Vagina (tissue), 2 donors: ENCODE data around the gene BICD2. TPM values are rescaled to one million over a fixed set of nuclear protein-coding genes. Genes with fewer than 3 reads are reported as not detected.

ENCODE experiments used
- DNase-seq, 2 donors: peaks; one replicate each; pipeline ENCODE4 v3.0.0-alpha.2; 2017; ENCODE audit errors: extremely low spot score in 2 of 2
- H3K27ac ChIP-seq: fragments of 200-600 bp; sonication (generic); one replicate; pipeline ENCODE4 v1.5.1; 2019
- H3K27me3 ChIP-seq: fragments of 200-600 bp; sonication (generic); one replicate; pipeline ENCODE4 v1.5.1; 2019
- H3K36me3 ChIP-seq, 2 donors: fragments of 200-600 bp; sonication (generic); one replicate each; pipeline ENCODE4 v1.5.1; 2017 to 2019
- H3K4me1 ChIP-seq: fragments of 200-600 bp; sonication (generic); one replicate; pipeline ENCODE4 v1.5.1; 2019
- H3K4me3 ChIP-seq, 2 donors: fragments of 200-600 bp; sonication (generic); 1 replicate in 1 of 2; 2 replicates in 1 of 2; pipeline ENCODE4 v1.5.1; 2016 to 2019
- H3K9me3 ChIP-seq: fragments of 200-600 bp; sonication (generic); one replicate; pipeline ENCODE4 v1.5.1; 2019
- CTCF ChIP-seq, 3 experiments: fragments of 450-650 bp in 2 of 3; fragments of 200-600 bp in 1 of 3; sonication (generic) in 1 of 3; IDR thresholded peaks; one replicate each; pipeline ENCODE4 v1.5.1; 2017 to 2019; ENCODE audit warnings: antibody characterized with exemption in 3 of 3, mild to moderate bottlenecking in 2 of 3, moderate library complexity in 2 of 3
- POLR2A ChIP-seq, 2 donors: fragments of 450-650 bp; IDR thresholded peaks; one replicate each; pipeline ENCODE4 v1.6.1; 2017; ENCODE audit warnings: antibody characterized with exemption in 2 of 2, mild to moderate bottlenecking in 2 of 2, moderate library complexity in 2 of 2
- POLR2AphosphoS5 ChIP-seq, 2 donors: sonication (generic); formaldehyde crosslinking; IDR thresholded peaks; one replicate each; pipeline ENCODE4 v1.9.0; 2017; ENCODE audit warnings: antibody characterized with exemption in 2 of 2, mild to moderate bottlenecking in 2 of 2, low read depth in 1 of 2; ENCODE audit not compliant: insufficient read depth in 1 of 2
- intact Hi-C: fragments of 100-400 bp; cut with DNase I; formaldehyde crosslinking; loops from one replicate; pipeline ENCODE4 v1.15.1; 2023
- total RNA-seq: library from RNA; depleted of rRNA; stranded (reverse); fragments of >200 nt; gene quantifications from one replicate; pipeline ENCODE4 v1.2.3, GENCODE V29; 2016

BICD2 gene
- total RNA-seq, 1 donor from 2014 or later = 82.7 TPM

- no peak overlapping the region for H3K27ac ChIP-seq
- no peaks in the 10 kb centered on the region for H3K36me3 ChIP-seq
- H3K4me1 ChIP-seq = no peaks in the 10 kb centered on the region
- DNase-seq = no peak
- H3K27me3 ChIP-seq = no peaks in the 10 kb centered on the region
- no peaks in the 10 kb centered on the region for H3K9me3 ChIP-seq
- no peak overlapping the region for H3K4me3 ChIP-seq
- TF ChIP-seq POLR2A (IDR thresholded peaks at IDR 0.05) = no peak
- no peak for TF ChIP-seq CTCF (IDR thresholded peaks at IDR 0.05)
- intact Hi-C loops = no loop called here
Measured at GRCh38 chr9:92794426-92794825, 29.8 kb upstream of the BICD2 start.

- DNase-seq = no peak
- no peaks in the 10 kb centered on the region for H3K27me3 ChIP-seq
- TF ChIP-seq POLR2AphosphoS5 (IDR thresholded peaks at IDR 0.05; ENCODE audit: insufficient read depth in 1 of 2, low read depth in 1 of 2) = peak in 1 of 2 donors; percentile 40
- peak; percentile 82 to 86 (median 85) for TF ChIP-seq CTCF (IDR thresholded peaks at IDR 0.05)
- no peak for TF ChIP-seq POLR2A (IDR thresholded peaks at IDR 0.05)
- H3K4me1 ChIP-seq = no peaks in the 10 kb centered on the region
- H3K9me3 ChIP-seq = no peaks in the 10 kb centered on the region
- intact Hi-C loops = loop anchor here (2.0 kb wide), 1 partner anchor 72 kb away; no protein-coding TSS in a partner anchor
- H3K36me3 ChIP-seq = no peaks in the 10 kb centered on the region
- H3K27ac ChIP-seq = no peak overlapping the region
- no peak overlapping the region for H3K4me3 ChIP-seq
Measured at GRCh38 chr9:92790542-92791527, 26.2 kb upstream of the BICD2 start.

GRCh38 chr9:92786298-92786697 lies 21.7 kb upstream of the BICD2 start:
- no peak for TF ChIP-seq POLR2AphosphoS5 (IDR thresholded peaks at IDR 0.05; ENCODE audit: insufficient read depth in 1 of 2, low read depth in 1 of 2)
- TF ChIP-seq CTCF (IDR thresholded peaks at IDR 0.05) = no peak
- no peak for TF ChIP-seq POLR2A (IDR thresholded peaks at IDR 0.05)
- Histone ChIP-seq H3K9me3 (no peaks in the 10 kb centered on the region), H3K36me3 (no peaks in the 10 kb centered on the region), H3K4me3 (no peak overlapping the region), H3K27ac (no peak overlapping the region), H3K4me1 (peaks cover 7% of the 10 kb centered on the region), H3K27me3 (no peaks in the 10 kb centered on the region)
- DNase-seq = no peak
- intact Hi-C loops = no loop called here

- Histone ChIP-seq H3K9me3 (no peaks in the 10 kb centered on the region), H3K27me3 (no peaks in the 10 kb centered on the region), H3K4me3 (no peak overlapping the region), H3K36me3 (no peaks in the 10 kb centered on the region), H3K27ac (peak overlapping the region; percentile 47), H3K4me1 (peaks cover 7% of the 10 kb centered on the region)
- TF ChIP-seq POLR2AphosphoS5 (IDR thresholded peaks at IDR 0.05; ENCODE audit: insufficient read depth in 1 of 2, low read depth in 1 of 2) (peak in 1 of 2 donors; percentile 78), POLR2A (IDR thresholded peaks at IDR 0.05) (no peak), CTCF (IDR thresholded peaks at IDR 0.05) (no peak)
- intact Hi-C loops = no loop called here
- DNase-seq = no peak
Measured at GRCh38 chr9:92781899-92782298, 17.3 kb upstream of the BICD2 start.

GRCh38 chr9:92780206-92780605 lies 15.6 kb upstream of the BICD2 start:
- TF ChIP-seq POLR2AphosphoS5 (IDR thresholded peaks at IDR 0.05; ENCODE audit: insufficient read depth in 1 of 2, low read depth in 1 of 2) (no peak), CTCF (IDR thresholded peaks at IDR 0.05) (no peak), POLR2A (IDR thresholded peaks at IDR 0.05) (no peak)
- no peaks in the 10 kb centered on the region for H3K36me3 ChIP-seq
- intact Hi-C loops = no loop called here
- no peaks in the 10 kb centered on the region for H3K27me3 ChIP-seq
- no peaks in the 10 kb centered on the region for H3K9me3 ChIP-seq
- H3K27ac ChIP-seq = no peak overlapping the region
- peaks cover 7% of the 10 kb centered on the region for H3K4me1 ChIP-seq
- DNase-seq = no peak
- no peak overlapping the region for H3K4me3 ChIP-seq
